Left cardiac atrium (tissue), 4 donors: Measurements from ENCODE around the gene PPFIA1. TPM values are rescaled to one million over a fixed set of nuclear protein-coding genes. Genes with fewer than 3 reads are reported as not detected.

ENCODE experiments used
- ATAC-seq, 2 donors: fragments of 200-7000 bp; cut with Tn5 transposase; one replicate each; pipeline ENCODE4 v1.9.1; 2020; ENCODE audit warnings: mild to moderate bottlenecking in 2 of 2, moderate library complexity in 2 of 2
- DNase-seq: peaks from one replicate; pipeline ENCODE4 v3.0.0-alpha.2; 2020
- intact Hi-C, 2 donors: fragments of 100-400 bp; cut with DNase I; formaldehyde crosslinking; loops; one replicate each; pipeline versions ENCODE4 v1.14.1 to v1.15.1; 2022 to 2023
- total RNA-seq, 2 donors: library from RNA; stranded (reverse); fragmentation: NEBNext Ultra II Directional; extraction: Animal tissue kit (Norgen Biotek cat#: 25700); gene quantifications; one replicate each; pipeline ENCODE4 v1.2.1, GENCODE V29; 2021
- donor health status: DM: no; HTN: yes; CAD: no.
- donor health status: DM: no; HTN: yes; CAD: no; lungs with severe emphysema.
- donor health status: DM: yes; HTN: yes; CAD: no.
- donor health status: Dilated cardiomyopathy.

Gene PPFIA1
- total RNA-seq, 2 donors from 2014 or later, result 32.0 to 39.8 TPM

DNA sequence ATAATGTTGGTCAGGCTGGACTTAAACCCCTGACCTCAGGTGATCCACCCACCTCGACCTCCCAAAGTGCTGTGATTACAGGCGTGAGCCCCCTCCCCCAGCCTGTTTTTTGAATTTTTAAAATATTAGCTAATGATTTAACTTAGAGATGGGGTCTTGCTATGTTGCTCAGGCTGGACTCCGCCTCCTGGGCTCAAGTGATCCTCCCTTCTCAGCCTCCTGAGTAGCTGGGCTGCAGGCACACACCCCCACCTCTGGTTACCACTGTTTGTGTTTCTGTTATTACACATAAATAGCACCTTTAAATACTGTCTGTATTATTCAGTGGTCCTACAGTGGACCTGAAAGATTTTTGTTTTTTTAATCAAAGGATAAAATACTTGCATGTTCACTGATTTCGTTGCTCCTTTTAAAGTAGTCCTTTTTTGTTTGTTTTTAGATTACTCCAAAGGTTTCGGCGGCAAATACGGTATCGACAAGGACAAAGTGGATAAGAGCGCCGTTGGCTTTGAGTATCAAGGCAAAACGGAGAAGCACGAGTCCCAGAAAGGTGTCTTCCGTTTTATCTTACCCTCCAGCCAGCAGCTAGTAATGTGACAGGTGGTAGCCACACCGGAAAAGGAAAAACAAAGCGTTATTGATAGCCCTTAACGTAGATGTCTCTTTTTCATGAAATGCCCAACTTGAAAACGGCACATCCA is 149.0 kb downstream of the PPFIA1 start:
- DNase-seq (no peak), ATAC-seq (no peak)
- intact Hi-C loops, result no loop called here

DNA sequence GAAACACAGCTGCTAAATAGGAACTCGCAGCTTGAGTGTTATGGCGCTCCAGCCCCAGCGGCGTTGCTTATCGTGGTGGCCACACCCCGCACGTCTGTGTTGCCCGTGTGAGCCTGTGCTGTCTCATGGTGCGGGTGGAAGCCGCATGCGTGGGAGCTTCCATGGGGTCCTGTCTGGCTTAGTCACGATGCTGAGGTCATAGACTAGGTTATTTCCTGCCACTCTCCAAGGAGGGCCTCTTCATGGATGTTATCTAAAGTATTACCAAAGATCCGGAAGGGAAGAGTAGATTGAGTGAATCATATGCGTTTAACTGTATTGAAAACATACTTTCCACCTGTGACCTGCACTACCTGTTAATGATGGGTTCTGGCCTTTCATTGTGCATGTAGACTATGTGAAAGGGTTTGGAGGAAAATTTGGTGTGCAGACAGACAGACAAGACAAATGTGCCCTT is 149.5 kb downstream of the PPFIA1 start:
- DNase-seq (no peak), ATAC-seq (no peak)
- intact Hi-C loops, result no loop called here

DNA sequence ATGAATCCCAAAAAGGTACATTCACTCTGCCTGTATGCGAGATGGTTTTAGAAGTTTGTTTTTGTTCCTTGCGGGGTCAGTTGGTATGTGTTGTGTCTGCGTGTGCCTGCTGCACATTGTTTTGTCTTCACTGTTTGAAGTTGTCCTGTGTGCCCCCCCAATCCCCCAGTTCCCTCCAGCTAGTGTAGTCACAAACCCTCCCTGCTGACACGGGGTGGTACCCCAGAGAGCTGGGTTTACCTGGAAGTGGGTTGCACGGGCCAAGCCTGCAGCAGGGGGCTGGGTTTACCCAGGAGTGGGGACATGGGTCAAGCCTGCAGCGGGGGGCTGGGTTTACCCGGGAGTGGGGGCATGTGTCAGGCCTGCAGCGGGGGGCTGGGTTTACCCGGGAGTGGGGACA is 150.0 kb downstream of the PPFIA1 start:
- DNase-seq (no peak), ATAC-seq (no peak)
- intact Hi-C loops, result no loop called here

DNA sequence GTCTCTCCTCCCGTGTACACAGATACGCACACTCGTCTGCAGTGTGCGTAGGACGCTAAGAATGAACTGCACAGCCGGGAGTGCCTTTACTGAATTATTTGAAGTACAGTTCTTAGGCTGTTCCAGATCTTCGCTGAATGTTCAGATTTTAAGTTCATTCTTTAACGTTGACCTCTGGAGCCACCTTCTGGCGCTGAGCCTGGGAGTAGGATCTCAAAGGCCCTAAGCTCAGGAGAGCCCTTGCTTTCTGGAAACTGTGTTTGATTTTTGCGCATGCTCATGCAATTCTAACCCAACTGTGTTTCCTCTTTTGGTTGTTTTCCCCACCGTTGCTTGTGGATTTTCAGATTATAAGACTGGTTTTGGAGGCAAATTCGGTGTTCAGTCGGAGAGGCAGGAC is 150.6 kb downstream of the PPFIA1 start:
- no peak for ATAC-seq
- DNase-seq, result no peak
- intact Hi-C loops, result no loop called here

DNA sequence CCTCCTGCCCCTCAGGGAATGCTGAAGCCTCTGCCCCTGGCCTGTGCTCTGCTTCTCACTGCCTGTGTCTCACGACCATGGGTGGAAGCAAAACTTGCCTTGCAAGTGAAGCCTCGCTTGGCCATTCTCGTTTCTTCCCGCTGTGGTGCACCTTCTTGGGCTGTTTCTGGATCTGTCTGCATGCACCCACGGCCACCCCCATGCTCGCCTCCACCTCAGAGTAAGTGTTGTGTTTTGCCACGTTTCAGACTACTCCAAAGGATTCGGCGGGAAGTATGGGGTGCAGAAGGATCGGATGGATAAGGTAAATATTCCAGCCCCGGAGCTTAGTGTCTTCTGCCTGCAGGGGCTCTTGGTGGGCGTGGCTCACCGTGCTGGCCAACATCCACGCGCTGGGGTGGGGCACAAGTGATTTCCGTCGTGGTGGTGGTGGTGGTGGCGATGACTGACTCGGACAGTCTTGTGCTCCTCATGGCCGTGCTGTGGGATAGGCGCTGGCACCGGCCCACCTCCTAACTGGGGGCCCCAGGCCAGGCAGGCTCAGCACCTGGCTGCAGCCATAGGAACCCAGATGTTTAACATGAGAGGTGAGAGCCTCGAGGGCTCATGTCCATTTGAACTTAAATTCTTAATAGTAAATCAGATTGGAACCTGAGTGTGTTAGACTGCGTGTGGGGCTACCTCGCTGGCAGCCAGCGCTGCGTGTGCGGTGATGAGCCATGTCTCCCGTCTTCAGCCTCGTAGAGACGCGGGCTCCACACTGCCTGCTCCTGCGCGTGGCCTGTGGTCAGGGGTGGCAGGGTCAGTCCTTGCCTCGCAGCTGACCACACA is 152.4 kb downstream of the PPFIA1 start:
- intact Hi-C loops, result no loop called here
- ATAC-seq (no peak), DNase-seq (no peak)

DNA sequence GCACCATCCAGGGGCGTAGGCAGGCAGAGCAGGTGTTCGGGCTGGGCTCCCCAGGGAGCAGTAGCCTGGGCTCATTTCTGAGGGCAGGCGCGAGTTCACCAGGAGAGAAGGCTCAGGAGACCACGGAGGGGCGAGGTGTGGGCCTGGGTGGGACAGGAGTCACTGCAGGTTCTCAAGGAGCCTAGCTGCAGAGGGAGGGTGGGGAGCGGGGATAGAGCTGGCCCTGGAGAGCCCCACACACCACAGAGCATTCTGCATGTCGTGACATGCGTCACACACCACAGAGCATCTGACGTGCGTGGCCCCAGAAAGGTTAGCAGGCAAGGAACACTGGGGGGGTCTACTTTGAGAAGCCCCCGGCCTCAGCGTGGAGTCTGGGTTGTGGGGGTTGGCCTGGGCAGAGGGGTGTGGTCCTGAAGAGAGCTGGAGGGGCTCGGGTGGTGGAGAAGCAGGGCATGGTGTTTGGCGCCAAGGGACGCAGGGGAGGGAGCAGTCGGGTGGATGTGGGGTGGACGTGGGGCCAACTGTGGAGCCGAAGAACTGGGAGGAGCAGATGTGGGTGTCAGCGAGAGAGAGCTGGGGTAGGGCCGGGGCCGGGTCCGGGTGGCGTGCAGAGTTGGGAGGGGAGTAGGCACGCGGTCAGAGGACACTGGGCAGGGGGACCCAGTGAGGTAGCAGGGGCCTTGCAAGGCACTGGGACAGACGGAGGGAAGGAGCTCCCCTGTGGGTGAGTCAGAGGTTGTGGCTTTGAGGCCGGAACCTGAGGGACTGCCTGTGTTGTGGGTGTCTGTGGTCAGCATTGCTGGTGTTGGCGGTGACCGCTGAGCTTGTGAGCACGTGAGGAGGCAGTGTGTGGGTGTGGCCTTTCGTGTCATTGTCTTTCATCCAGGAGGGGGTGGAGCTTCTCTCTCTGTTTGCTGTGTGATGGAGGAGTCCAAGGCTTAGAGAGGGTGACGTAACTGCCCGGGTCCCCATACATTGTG is 153.3 kb downstream of the PPFIA1 start:
- intact Hi-C loops, result no loop called here
- DNase-seq (no peak), ATAC-seq (peak in 1 of 2 donors; percentile 9)

DNA sequence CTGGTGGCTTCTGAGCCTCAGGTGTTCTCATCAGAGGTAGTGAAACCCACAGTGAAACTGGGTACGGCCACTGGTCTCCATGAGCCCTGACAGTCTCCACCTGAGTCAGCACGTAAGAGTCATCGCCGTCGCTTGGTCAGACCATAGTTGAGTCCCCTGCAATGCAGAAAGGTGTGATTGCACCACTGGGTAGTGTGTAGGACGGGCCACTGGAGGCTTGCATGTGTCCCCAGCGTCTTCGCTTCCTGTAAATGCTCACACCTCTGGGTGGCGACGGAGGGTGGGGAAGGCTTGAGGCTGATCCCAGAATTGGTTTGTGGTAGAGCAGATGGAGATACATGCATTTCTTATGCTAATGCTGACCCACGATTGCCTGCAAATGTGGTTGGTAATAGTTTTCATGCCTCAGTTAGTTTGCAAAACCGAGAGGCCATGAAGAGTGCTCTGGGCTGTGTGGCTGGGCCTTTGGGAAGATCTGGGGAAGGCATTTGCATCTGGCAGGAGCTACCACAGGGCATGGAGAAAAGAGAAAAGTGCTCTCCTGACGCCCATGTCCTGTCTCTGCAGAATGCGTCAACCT is 154.4 kb downstream of the PPFIA1 start:
- DNase-seq, result no peak
- intact Hi-C loops, result no loop called here
- ATAC-seq, result no peak

DNA sequence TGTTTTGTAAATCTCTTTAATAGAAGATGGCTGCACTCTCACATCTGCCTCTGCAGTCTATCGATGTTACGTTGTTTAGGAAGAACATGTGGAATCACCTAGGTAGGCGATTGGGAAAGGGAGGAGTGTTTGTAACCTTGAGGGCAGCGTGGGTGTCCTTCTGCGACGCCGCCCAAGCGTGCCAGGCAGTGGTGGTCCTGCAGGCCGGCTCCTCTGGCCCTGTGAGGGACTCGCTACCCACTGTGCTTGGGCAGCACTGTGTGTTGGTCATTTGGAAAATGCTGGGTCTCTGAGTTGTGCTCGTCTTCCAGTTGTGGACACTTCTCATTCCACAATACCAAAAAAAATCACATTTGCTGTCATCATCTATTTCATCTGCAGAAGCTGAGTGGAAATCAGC is 156.9 kb downstream of the PPFIA1 start:
- ATAC-seq (peak in 1 of 2 donors; percentile 21), DNase-seq (no peak)
- intact Hi-C loops, result no loop called here

DNA sequence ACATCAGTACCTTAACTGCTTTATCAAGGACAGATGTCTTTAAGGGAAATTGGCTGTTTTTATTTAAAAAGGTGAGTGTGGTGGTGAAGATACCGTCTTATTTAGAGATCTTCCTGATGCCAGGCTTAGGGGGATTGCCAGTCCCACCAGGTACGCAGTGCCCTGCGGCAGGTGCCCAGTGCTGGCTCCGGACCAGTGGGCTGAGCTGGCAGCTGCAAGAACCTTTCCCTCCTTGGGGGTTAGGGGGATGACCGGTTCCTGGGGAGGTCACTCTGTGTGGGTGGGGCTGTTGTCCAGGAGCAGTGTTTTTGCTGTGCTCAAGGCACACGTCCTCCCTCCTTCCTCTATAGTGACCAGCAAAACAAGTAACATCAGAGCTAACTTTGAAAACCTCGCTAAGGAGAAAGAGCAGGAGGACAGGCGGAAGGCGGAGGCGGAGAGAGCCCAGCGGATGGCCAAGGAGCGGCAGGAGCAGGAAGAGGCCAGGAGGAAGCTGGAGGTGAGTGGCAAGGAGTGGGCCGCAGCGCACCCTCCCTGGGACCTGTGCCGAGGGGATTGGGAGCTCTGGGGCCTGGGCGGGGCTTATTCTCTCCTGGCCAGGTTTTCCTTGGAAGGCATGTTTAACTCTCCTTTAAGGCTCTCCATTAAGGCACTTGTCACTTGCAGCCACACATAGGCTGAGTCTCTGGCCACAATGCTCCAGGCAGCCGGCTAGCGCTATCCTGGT is 158.4 kb downstream of the PPFIA1 start:
- ATAC-seq (no peak), DNase-seq (no peak)

DNA sequence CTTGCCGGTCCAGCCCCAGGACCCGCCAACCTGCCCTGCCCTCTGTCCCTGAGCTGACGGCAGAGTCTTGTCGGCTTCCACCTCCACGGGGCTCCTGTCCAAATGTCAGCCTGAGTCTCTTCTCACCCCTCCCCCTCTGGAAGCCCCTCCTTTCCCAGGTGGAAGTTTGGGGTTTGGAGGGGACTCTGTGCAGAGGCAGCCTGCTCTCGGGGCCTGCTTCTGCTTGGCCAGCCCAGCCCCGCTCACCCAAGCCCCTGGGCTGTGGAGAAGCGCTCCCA is 158.9 kb downstream of the PPFIA1 start:
- DNase-seq (no peak), ATAC-seq (no peak)
- intact Hi-C loops, result no loop called here

More for the DNA sequence above, 158.4 kb downstream of the PPFIA1 start:
- intact Hi-C loops, result no loop called here

DNA sequence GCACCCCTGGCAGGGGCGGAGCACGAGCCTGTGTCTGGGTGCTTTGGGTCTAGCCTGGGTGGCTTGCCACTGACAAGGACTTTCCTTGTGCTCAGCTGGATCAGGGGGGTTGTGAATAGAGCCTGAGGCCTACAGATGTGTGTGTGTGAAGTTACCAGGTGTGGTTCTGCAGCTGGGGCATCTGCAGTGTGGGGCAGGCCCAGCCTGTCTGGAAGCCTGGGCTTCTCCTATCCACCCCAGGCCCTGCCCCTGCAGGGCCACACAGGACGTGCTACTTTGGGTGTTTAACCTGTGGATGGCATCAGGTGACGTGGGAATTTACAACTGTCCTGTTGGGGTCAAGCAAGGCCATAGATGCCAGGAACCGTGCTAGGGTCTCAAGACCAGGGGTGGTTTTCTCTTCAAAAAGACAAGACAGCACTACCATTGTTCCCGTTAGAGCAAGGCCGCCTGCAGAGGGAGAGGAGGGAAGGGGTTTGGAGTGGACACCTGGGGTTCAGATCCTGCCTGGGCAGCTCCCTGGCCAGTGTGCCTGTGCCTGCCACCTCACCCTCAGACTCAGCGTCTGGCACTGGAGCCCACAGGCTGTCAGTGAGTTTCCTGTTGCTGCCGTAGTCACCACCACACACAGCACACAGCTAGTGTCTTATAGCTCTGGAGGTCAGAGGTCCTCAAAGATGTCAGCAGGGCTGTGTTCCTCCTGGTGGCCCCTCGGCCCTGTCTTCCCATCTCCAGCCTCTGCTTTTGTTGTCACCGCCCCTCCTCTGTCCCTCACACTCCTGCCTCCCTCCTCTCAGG is 159.4 kb downstream of the PPFIA1 start:
- intact Hi-C loops, result no loop called here
- ATAC-seq, result no peak

DNA sequence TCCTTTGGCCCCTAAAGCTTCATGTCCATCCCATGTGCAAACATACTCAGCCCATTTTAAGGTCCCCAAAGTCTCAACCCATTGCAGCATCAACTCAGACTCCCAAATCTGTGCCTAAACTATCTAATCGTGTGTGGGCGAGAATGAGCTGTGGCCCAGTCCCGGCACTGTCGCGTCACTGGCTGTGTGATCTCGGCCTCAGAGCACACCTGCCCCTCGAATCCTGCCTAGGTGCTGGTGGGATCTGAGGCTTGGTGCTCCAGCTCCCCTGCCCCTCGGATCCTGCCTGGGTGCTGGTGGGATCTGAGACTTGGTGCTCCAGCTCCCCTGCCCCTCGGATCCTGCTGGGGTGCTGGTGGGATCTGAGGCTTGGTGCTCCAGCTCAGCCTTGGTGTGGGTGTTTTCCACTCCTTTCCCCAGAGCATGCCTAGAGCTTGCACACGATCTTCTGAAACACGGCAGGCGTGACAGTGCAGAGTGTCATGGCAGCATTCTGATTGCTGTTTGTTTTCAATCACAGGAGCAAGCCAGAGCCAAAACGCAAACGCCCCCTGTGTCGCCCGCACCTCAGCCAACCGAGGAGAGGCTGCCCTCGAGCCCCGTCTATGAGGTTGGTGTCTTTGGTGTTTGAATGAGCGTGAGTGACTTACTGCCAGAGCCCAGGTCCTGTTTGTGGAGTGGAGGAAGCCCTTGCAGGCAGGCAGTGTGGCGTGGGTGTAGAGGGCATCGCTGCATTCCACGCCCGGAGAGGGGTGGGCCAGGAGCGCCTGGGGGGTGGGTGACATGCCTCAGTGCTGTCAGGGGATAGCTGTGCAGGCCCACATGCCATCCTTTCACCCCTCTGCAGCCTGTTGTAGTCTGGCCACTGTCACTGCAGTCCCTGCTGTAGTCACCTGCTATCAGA is 160.4 kb downstream of the PPFIA1 start:
- DNase-seq (no peak), ATAC-seq (no peak)
- intact Hi-C loops, result no loop called here

More for the DNA sequence above, 159.4 kb downstream of the PPFIA1 start:
- DNase-seq, result no peak

DNA sequence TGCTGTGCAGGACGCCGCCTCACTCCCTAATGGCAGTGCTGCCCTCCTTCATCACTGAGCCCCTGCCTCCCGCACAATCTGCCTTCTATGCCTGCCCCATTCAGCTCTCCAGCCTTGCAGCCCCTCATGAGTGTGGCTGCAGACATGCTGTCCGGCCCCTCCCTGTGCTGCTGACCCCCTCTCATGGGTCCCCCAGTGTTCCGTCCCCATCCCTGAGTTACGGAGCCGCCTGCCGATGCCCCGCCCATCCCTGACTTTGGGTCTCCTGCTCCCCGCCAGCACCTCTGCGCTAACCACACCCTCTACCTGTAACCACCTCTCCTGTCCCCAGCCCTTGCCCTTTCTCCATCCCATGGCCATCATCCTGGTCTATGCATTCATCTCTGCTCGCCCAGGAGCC is 161.1 kb downstream of the PPFIA1 start:
- DNase-seq, result no peak
- no peak for ATAC-seq
- intact Hi-C loops, result no loop called here

DNA sequence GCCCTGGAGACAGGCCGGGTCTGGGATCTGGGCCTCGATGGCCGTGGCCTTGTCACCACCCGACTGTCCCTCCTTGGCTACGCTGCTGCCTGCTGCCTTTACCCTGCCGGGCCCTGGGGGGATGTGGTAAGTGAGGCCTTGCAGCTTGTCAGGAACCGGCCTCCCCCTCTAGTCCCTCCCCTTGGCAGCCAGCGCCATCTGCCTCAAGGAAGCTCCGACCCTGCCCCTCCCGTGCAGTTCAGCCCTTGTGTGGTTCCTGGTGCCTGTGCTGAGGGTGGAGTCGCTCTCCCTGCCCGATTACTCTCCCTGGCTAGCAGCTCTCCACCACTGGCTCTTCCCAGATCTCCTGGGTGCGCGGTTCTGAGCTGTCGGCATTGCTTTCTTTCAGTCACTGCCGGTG is 161.6 kb downstream of the PPFIA1 start:
- intact Hi-C loops, result no loop called here
- ATAC-seq (no peak), DNase-seq (no peak)

DNA sequence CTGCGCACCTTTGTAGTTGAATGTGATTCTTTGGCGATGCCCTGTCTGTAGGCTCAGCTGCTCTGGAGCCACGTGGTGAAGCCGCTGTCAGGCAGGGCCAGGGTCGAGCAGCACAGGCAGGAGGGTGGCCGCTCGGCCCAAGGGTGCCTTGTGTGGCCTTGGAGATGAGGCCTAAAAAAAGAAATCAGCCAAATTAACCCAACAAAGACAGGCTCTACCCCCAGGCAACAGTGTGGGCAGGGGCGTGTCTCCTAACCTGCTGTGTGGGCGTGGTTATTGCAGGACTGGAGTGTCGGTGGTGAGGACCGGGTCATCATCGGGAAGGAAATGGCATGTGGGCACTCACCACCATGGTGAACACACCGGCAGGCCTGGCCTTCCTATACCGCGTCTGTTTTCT is 162.1 kb downstream of the PPFIA1 start:
- ATAC-seq (no peak), DNase-seq (no peak)
- intact Hi-C loops, result no loop called here

DNA sequence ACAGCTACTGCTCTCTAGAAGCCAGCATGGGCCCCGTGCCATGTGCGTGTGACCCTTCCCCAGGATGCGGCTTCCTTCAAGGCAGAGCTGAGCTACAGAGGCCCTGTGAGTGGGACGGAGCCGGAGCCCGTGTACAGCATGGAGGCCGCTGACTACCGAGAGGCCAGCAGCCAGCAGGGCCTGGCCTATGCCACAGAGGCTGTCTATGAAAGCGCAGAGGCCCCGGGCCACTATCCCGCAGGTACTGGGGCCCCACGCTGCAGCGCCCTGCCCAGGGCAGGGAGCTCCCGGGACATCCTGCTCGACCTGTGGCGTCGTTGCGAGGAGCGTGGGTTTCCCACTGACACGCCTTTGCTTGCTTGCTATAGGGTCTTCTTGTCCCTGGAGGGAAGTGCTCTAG is 162.5 kb downstream of the PPFIA1 start:
- intact Hi-C loops, result no loop called here
- no peak for ATAC-seq
- DNase-seq, result no peak

DNA sequence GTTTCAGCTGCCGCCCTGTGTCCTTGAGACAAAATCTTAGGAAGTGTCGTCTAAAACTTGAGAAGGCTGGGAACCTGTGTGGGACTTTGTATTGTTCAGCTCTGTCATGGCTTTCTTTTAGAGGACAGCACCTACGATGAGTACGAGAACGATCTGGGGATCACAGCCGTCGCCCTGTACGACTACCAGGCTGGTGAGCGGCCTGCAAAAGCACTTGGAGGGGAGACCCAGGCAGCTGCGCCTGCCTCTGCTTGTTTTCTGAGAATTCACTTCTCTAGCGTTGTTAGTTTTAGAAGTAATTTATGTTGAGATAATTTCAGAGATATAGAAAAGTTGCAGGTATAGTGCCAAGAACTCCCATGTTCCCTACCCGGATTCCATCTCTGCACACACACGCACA is 163.0 kb downstream of the PPFIA1 start:
- ATAC-seq (no peak), DNase-seq (no peak)
- intact Hi-C loops, result no loop called here
